HG03558 (cell line): ENCODE results near the gene DENND4A.
"Not testable (repeated sequence)": the region's sequence is repeated elsewhere in the genome, so short reads cannot be mapped to it uniquely, and the experiment has no call there.

Experiments
- ATAC-seq: cut with Tn5 transposase; IDR thresholded peaks from one replicate; pipeline ENCODE4 v1.9.1; 2021; ENCODE audit warnings: moderate number of reproducible peaks; ENCODE audit not compliant: unreplicated experiment; ENCODE audit errors: extremely low read depth

Gene DENND4A

GRCh38 chr15:65762399-65762798, 29.7 kb downstream of the DENND4A start:
- no peak for ATAC-seq

GRCh38 chr15:65761210-65761926, 30.7 kb downstream of the DENND4A start:
- no peak for ATAC-seq

GRCh38 chr15:65759441-65759840, 32.7 kb downstream of the DENND4A start:
- no peak for ATAC-seq

GRCh38 chr15:65758242-65758641, 33.9 kb downstream of the DENND4A start:
- no peak for ATAC-seq

- ATAC-seq: no peak
These were observed 34.8 kb downstream of the DENND4A start for GRCh38 chr15:65757256-65757655.

- no peak for ATAC-seq
These were observed 39.9 kb downstream of the DENND4A start for GRCh38 chr15:65752151-65752700.

GRCh38 chr15:65751431-65751830, 40.7 kb downstream of the DENND4A start:
- ATAC-seq: no peak

GRCh38 chr15:65747265-65747664, 44.8 kb downstream of the DENND4A start:
- ATAC-seq: no peak

- no peak for ATAC-seq
These were observed 48.3 kb downstream of the DENND4A start for GRCh38 chr15:65743637-65744252.

- ATAC-seq: no peak
These were observed 51.9 kb downstream of the DENND4A start for GRCh38 chr15:65740148-65740547.

GRCh38 chr15:65738649-65739048, 53.4 kb downstream of the DENND4A start:
- no peak for ATAC-seq

GRCh38 chr15:65733599-65733998, 58.5 kb downstream of the DENND4A start:
- ATAC-seq: not testable (repeated sequence)

- ATAC-seq: no peak
These were observed 59.4 kb downstream of the DENND4A start for GRCh38 chr15:65732698-65733097.

GRCh38 chr15:65731926-65732325, 60.2 kb downstream of the DENND4A start:
- no peak for ATAC-seq

- ATAC-seq: no peak
These were observed 61.4 kb downstream of the DENND4A start for GRCh38 chr15:65730549-65731172.

GRCh38 chr15:65724464-65725215, 67.5 kb downstream of the DENND4A start:
- no peak for ATAC-seq

GRCh38 chr15:65723876-65724275, 68.2 kb downstream of the DENND4A start:
- no peak for ATAC-seq

- no peak for ATAC-seq
These were observed 69.9 kb downstream of the DENND4A start for GRCh38 chr15:65722191-65722590.

- no peak for ATAC-seq
These were observed 79.7 kb downstream of the DENND4A start for GRCh38 chr15:65712415-65712814.

- ATAC-seq: no peak
These were observed 97.0 kb downstream of the DENND4A start for GRCh38 chr15:65695081-65695480.

GRCh38 chr15:65690778-65691177, 101.3 kb downstream of the DENND4A start:
- no peak for ATAC-seq
